Measurements from ENCODE around the gene KMT2A.
"Not testable (repeated sequence)": the region's sequence is repeated elsewhere in the genome, so short reads cannot be mapped to it uniquely, and the experiment has no call there.

Gene KMT2A

GRCh38 chr11:118533769-118534729 is 97.8 kb downstream of the KMT2A start:
- DNase-seq: no peak

- DNase-seq: no peak
Measured at GRCh38 chr11:118535261-118535660, 99.0 kb downstream of the KMT2A start.

DNA sequence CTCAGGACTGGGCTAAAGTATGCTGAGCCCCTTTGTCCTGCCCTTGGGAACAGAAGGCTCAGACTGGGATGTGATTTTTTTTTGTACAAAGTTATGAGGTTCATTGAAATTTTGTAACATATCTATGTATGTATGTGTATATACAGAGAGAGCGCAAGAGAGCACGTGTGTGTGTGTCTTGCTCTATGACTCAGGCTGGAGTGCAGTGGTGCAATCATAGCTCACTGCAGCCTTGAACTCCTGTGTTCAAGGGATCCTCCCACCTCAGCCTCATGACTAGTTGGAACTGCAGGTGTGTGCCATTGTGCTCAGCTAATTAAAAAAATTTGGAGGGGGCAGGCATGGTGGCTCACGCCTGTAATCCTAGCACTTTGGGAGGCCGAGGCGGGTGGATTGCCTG is 100.4 kb downstream of the KMT2A start:
- no peak for DNase-seq

- no peak for DNase-seq
Measured at GRCh38 chr11:118537409-118537980, 101.2 kb downstream of the KMT2A start.

DNA sequence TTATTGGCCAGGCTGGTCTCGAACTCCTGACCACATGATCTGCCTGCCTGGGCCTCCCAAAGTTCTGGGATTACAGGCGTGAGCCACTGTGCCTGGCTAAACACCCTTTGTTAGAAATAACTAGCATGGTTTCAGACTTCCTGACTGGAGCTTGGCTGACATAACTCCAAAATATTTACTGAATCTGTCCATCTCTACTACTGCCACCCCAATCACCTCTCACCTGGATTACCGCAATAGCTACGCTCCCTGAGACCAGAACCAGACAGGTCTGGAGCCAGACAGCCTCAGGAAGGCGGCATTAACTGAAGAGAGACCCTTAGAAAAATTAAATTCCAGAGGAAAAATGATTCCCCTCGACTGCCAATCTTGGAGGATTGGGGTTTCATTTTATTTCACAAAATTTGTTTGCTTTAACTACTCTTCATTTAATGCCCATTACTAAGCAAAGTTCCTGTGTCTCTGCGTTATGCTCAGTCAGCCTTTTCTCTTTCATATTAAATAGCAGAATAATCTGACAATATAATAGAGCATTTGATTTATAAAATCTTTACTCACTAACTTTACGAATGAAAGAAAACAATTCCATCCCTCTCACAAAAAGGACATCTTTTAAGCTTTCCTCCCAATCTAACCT is 107.8 kb downstream of the KMT2A start:
- DNase-seq: no peak

DNA sequence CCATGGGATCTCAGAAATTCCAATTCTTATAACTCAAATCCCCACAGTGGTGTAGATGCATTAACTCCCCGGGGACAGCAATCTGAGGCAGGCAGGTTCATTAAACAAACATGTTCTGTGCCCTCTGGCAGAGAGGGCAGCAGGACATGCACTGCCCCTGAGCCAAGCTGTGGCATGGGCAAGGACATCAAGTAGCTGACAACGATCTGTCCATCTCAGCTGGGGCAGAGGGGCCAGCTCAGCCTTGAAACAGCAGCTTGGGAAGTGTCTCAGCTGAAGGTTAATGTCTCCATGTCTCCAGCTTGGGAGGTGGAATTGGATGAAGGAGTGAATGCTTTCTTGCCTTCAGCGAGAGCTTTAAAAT is 108.3 kb downstream of the KMT2A start:
- no peak for DNase-seq

- DNase-seq: no peak
Measured at GRCh38 chr11:118545533-118545932, 109.2 kb downstream of the KMT2A start.

- DNase-seq: no peak
Measured at GRCh38 chr11:118547132-118547531, 110.8 kb downstream of the KMT2A start.

DNA sequence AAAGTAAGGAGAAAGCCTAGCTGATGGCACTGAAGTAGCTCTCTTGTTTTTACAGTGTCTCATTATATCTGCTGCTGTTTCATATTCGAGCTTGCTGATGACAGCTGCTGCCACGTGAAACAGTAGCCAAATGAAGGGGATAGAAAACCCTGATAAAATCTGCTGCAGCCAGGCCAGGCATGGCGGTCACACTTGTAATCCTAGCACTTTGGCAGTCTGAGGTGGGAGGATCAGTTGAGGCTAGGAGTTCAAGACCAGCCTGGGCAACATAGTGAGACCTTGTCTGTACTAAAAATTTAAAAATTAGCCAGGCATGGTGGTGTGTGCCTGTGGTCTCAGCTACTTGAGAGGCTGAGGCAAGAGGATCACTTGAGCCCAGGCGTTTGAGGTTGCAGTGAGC is 116.0 kb downstream of the KMT2A start:
- DNase-seq: no peak

GRCh38 chr11:118560806-118561205 is 124.5 kb downstream of the KMT2A start:
- no peak for DNase-seq

DNA sequence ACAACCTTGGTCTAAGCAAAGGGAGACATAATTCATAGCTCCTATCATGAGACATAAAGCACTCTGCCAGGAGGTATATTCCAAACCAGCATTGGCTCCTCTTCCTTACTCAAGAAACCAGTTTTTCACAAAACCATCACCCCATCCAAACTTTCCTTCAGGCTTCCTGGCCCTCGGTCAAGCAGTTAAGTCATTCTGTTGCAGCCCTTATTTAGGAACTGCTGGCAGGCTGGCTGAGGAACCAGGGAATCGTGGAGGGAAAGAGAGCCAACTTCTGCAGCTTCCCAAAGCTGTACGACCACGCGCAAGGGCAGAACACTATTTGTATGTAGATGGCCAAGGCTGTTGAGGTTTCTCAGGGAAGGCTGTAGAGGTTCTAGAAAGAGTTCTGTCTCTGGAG is 128.8 kb downstream of the KMT2A start:
- DNase-seq: no peak

GRCh38 chr11:118569670-118570069 is 133.4 kb downstream of the KMT2A start:
- DNase-seq: no peak

- DNase-seq: no peak
Measured at GRCh38 chr11:118570787-118571186, 134.5 kb downstream of the KMT2A start.

DNA sequence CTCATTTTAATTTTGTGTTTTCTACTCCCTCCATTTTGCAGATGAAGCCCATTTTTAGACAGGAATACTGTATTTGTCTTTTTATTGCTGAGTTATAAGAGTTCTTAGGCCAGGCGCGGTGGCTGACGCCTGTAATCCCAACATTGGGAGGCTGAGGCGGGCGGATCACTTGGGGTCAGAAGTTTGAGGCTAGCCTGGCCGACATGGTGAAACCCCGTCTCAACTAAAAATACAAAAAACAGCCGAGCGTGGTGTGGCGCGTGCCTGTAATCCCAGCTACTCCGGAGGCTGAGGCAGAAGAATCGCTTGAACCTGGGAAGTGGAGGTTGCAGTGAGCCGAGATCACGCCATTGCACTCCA is 135.4 kb downstream of the KMT2A start:
- DNase-seq: not testable (repeated sequence)

DNA sequence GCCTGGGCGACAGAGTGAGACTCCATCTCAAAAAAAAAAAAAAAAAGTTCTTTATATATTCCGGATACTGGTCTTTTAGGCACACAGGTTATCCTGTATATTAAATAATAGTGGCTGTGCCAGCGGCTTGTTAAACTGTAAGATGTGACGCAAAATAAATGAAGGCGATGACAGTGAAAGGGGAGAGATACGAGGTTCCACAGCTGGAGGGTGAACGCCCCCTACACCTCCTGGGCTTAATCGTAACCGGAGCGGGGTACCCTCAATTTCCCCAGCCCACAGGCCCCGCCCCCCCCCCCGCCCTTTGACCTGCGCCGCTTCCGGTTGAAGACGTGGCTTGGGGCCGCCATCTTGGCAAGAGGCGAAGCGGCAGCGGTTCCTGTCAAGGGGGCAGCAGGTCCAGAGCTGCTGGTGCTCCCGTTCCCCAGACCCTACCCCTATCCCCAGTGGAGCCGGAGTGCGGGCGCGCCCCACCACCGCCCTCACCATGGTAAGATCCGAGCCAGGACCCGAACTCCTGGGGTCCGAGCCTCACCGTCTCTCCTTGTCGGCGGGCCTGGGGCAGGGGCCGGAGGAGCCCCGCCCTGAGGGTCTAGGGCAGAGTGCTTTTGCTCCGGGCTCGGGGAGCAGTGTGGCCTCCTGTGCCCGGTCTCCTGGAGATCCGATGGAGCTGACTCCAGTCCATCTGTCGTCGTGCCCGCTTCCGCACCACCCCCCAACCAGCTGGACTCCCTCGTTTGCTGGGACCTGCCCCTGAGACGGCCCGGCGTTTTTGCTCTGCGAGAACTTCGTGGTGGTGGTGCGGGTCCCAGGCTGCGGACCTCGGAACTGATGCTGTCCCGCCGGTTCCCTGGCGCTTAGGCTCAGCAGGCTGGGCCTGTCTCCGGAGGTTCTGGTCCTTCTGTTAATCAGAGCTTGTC is 136.0 kb downstream of the KMT2A start, which contains the start of gene ARCN1:
Gene ARCN1, plus strand, starts transcription at position 349 of the 920 bp plus-strand sequence. Its CDS starts 139 bp downstream, at position 488.
- DNase-seq: peak; percentile 85

DNA sequence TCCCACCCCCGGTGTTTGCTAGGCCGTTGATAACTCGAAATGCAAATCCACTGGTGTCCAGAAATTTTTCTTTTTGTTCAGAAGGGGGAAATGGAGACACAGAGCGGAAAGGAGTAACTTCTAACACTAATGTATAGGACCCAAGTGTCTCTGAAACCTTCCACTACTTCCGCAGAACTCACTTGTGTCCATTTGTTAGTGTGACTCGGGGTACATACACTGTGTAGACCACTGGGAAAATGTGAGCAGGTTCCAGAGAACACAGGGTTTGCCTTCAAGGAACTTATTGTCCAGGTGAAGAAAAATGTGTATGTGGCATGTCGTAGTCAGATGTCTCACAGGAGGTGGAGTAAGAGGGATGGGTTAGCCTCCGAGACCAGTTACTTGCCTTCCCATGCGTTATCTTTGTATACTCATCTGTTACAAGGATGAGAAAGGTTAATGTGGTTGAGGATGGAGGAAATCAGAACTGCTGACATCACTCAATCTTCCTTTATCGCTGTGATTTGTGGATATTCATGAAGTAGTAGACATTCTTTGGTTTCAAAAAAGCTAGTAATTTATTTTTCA is 136.8 kb downstream of the KMT2A start:
- peak; percentile 78 for DNase-seq

DNA sequence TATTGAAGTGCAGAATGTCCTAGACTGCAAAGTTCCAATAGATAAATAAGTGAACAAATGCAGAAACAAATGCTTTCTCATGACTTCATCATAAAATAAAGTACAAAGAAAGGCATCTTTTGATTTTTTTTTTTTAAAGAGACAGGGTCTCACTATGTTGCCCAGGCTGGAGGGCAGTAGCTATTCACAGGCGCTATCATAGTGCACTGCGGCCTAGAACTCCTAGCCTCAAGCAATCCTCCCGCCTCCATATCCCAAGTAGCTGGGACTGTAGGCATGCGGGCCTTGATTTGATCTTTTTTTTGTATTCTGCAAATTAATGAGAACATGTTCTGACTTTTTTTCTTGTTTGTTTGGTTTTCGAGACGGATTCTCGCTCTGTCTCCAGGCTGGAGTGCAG is 138.3 kb downstream of the KMT2A start:
- no peak for DNase-seq

All from GF-D8 (cell line).